Trophoblast cell (in vitro differentiated cells and primary cell): ENCODE measurements around the gene PALMD.

Experiments used
- DNase-seq, 2 donors: peaks; one replicate each; pipeline ENCODE4 v3.0.0-alpha.2; 2016
- H2AFZ ChIP-seq: 2 replicates; pipeline ENCODE4 v1.6.1; 2013; ENCODE audit warnings: low read length, moderate library complexity, mild to moderate bottlenecking; ENCODE audit not compliant: insufficient read depth, poor library complexity
- H2AK5ac ChIP-seq: 2 replicates; pipeline ENCODE4 v1.6.1; 2013; ENCODE audit warnings: mild to moderate bottlenecking, low read length
- H2BK120ac ChIP-seq: 2 replicates; pipeline ENCODE4 v1.6.1; 2013; ENCODE audit warnings: low read length, mild to moderate bottlenecking, moderate library complexity; ENCODE audit not compliant: insufficient read depth, poor library complexity
- H2BK12ac ChIP-seq: 2 replicates; pipeline ENCODE4 v1.6.1; 2013; ENCODE audit warnings: mild to moderate bottlenecking, low read length, moderate library complexity
- H2BK5ac ChIP-seq: 2 replicates; pipeline ENCODE4 v1.6.1; 2013; ENCODE audit warnings: low read length, low read depth, moderate library complexity, mild to moderate bottlenecking; ENCODE audit not compliant: poor library complexity
- H3K14ac ChIP-seq: 2 replicates; pipeline ENCODE4 v1.6.1; 2013; ENCODE audit warnings: mild to moderate bottlenecking, low read length
- H3K18ac ChIP-seq: 2 replicates; pipeline ENCODE4 v1.6.1; 2013; ENCODE audit warnings: mild to moderate bottlenecking, low read length
- H3K23ac ChIP-seq: 2 replicates; pipeline ENCODE4 v1.6.1; 2013; ENCODE audit warnings: low read length
- H3K27ac ChIP-seq: 2 replicates; pipeline ENCODE4 v1.5.1; 2013; ENCODE audit warnings: low read depth, mild to moderate bottlenecking, inconsistent platforms, low read length, moderate library complexity
- H3K27me3 ChIP-seq: 2 replicates; pipeline ENCODE4 v1.6.1; 2013; ENCODE audit warnings: inconsistent platforms, mild to moderate bottlenecking, low read length, moderate library complexity; ENCODE audit not compliant: insufficient read depth
- H3K36me3 ChIP-seq, 2 experiments: 1 replicate in 1 of 2; 2 replicates in 1 of 2; pipeline ENCODE4 v1.6.1; 2013; ENCODE audit warnings: low read length in 2 of 2, mild to moderate bottlenecking in 2 of 2, moderate library complexity in 1 of 2; ENCODE audit not compliant: insufficient read depth in 2 of 2, control insufficient read depth in 1 of 2
- H3K4ac ChIP-seq: 2 replicates; pipeline ENCODE4 v1.6.1; 2013; ENCODE audit warnings: low read depth, mild to moderate bottlenecking, low read length, moderate library complexity
- H3K4me1 ChIP-seq, 2 experiments: 1 replicate in 1 of 2; 2 replicates in 1 of 2; pipeline ENCODE4 v1.6.1; 2013; ENCODE audit warnings: low read length in 2 of 2, mild to moderate bottlenecking in 2 of 2, moderate library complexity in 1 of 2; ENCODE audit not compliant: insufficient read depth in 2 of 2, control insufficient read depth in 1 of 2
- H3K4me2 ChIP-seq: 2 replicates; pipeline ENCODE4 v1.6.1; 2013; ENCODE audit warnings: inconsistent platforms, mild to moderate bottlenecking, low read length, moderate library complexity
- H3K4me3 ChIP-seq: 2 replicates; pipeline ENCODE4 v1.5.1; 2013; ENCODE audit warnings: mild to moderate bottlenecking, low read depth, low read length, inconsistent platforms
- H3K79me1 ChIP-seq: one replicate; pipeline ENCODE4 v1.6.1; 2013; ENCODE audit warnings: low read length
- H3K79me2 ChIP-seq: 2 replicates; pipeline ENCODE4 v1.6.1; 2013; ENCODE audit warnings: low read length, mild to moderate bottlenecking; ENCODE audit not compliant: control insufficient read depth, insufficient read depth, poor library complexity
- H3K9ac ChIP-seq: 2 replicates; pipeline ENCODE4 v1.6.1; 2013; ENCODE audit warnings: mild to moderate bottlenecking, low read length
- H3K9me3 ChIP-seq: 2 replicates; pipeline ENCODE4 v1.6.1; 2013; ENCODE audit warnings: low read depth, mild to moderate bottlenecking, control low read depth, inconsistent platforms, low read length; ENCODE audit not compliant: insufficient read depth
- H4K12ac ChIP-seq: 2 replicates; pipeline ENCODE4 v1.6.1; 2013; ENCODE audit warnings: low read depth, mild to moderate bottlenecking, low read length, moderate library complexity
- H4K8ac ChIP-seq: 2 replicates; pipeline ENCODE4 v1.6.1; 2013; ENCODE audit warnings: low read depth, mild to moderate bottlenecking, low read length, moderate library complexity
- H4K91ac ChIP-seq: one replicate; pipeline ENCODE4 v1.6.1; 2013; ENCODE audit warnings: low read depth, mild to moderate bottlenecking, low read length, moderate library complexity
- WGBS: extraction: QIAGEN DNeasy Blood & Tissue Kit; methylation state at CpG from one replicate; pipeline ENCODE4 v1.1.7; 2013; ENCODE audit warnings: missing lambda C conversion rate; ENCODE audit not compliant: insufficient read length, insufficient coverage; ENCODE audit errors: extremely low coverage; 5-methylcytosine and 5-hydroxymethylcytosine counted together

Gene PALMD

GRCh38 chr1:99636647-99637175, 9.2 kb upstream of the PALMD start:
- H3K36me3 ChIP-seq: no peaks in the 10 kb centered on the region
- no peak overlapping the region for H2AFZ ChIP-seq
- H4K12ac ChIP-seq: no peak overlapping the region
- H3K23ac ChIP-seq: no peak overlapping the region
- H3K79me1 ChIP-seq: no peaks in the 10 kb centered on the region
- H2AK5ac ChIP-seq: no peak overlapping the region
- no peak for DNase-seq
- H2BK12ac ChIP-seq: no peak overlapping the region
- H3K18ac ChIP-seq: no peak overlapping the region
- no peak overlapping the region for H3K4me3 ChIP-seq
- no peaks in the 10 kb centered on the region for H3K9me3 ChIP-seq
- H2BK5ac ChIP-seq: no peak overlapping the region
- H3K4ac ChIP-seq: no peak overlapping the region
- no peak overlapping the region for H2BK120ac ChIP-seq
- no peaks in the 10 kb centered on the region for H3K79me2 ChIP-seq
- H3K27ac ChIP-seq: no peak overlapping the region
- H4K91ac ChIP-seq: no peak overlapping the region
- H3K4me2 ChIP-seq: no peak overlapping the region
- H3K14ac ChIP-seq: no peak overlapping the region
- H4K8ac ChIP-seq: no peak overlapping the region
- no peaks in the 10 kb centered on the region for H3K27me3 ChIP-seq
- WGBS: no CpG with 5 or more reads among the region's 2 CpGs
- H3K4me1 ChIP-seq: no peaks in the 10 kb centered on the region
- no peak overlapping the region for H3K9ac ChIP-seq

- Histone ChIP-seq H3K4me2 (no peak overlapping the region), H3K14ac (no peak overlapping the region), H3K4me1 (no peaks in the 10 kb centered on the region), H3K4me3 (no peak overlapping the region), H3K9ac (no peak overlapping the region), H3K27me3 (no peaks in the 10 kb centered on the region), H3K79me1 (no peaks in the 10 kb centered on the region), H3K36me3 (no peaks in the 10 kb centered on the region), H2AK5ac (no peak overlapping the region), H3K27ac (no peak overlapping the region), H4K8ac (no peak overlapping the region), H3K18ac (no peak overlapping the region), H3K23ac (no peak overlapping the region), H2BK120ac (no peak overlapping the region), H3K4ac (no peak overlapping the region), H4K91ac (no peak overlapping the region), H3K79me2 (no peaks in the 10 kb centered on the region), H2AFZ (no peak overlapping the region), H2BK5ac (no peak overlapping the region), H4K12ac (no peak overlapping the region), H2BK12ac (no peak overlapping the region), H3K9me3 (no peaks in the 10 kb centered on the region)
- no CpG with 5 or more reads among the region's 3 CpGs for WGBS
- DNase-seq: no peak
These were observed 7.1 kb upstream of the PALMD start for GRCh38 chr1:99638853-99639252.

GRCh38 chr1:99639408-99639807, 6.5 kb upstream of the PALMD start:
- DNase-seq: no peak
- H2BK120ac ChIP-seq: no peak overlapping the region
- H3K4me2 ChIP-seq: no peak overlapping the region
- no peaks in the 10 kb centered on the region for H3K36me3 ChIP-seq
- no peaks in the 10 kb centered on the region for H3K27me3 ChIP-seq
- H3K18ac ChIP-seq: no peak overlapping the region
- H2BK5ac ChIP-seq: no peak overlapping the region
- no peak overlapping the region for H3K4me3 ChIP-seq
- no peak overlapping the region for H3K27ac ChIP-seq
- no peaks in the 10 kb centered on the region for H3K79me1 ChIP-seq
- no peak overlapping the region for H4K12ac ChIP-seq
- H2AFZ ChIP-seq: no peak overlapping the region
- no peak overlapping the region for H3K9ac ChIP-seq
- no peak overlapping the region for H4K91ac ChIP-seq
- H3K23ac ChIP-seq: no peak overlapping the region
- H3K4me1 ChIP-seq: no peaks in the 10 kb centered on the region
- no peak overlapping the region for H3K14ac ChIP-seq
- no peak overlapping the region for H2BK12ac ChIP-seq
- no peak overlapping the region for H3K4ac ChIP-seq
- H3K79me2 ChIP-seq: no peaks in the 10 kb centered on the region
- no peaks in the 10 kb centered on the region for H3K9me3 ChIP-seq
- no peak overlapping the region for H4K8ac ChIP-seq
- no peak overlapping the region for H2AK5ac ChIP-seq

GRCh38 chr1:99639945-99640344, 6.0 kb upstream of the PALMD start:
- H3K36me3 ChIP-seq: no peaks in the 10 kb centered on the region
- H3K4me2 ChIP-seq: no peak overlapping the region
- no peak overlapping the region for H3K18ac ChIP-seq
- no peak overlapping the region for H4K91ac ChIP-seq
- no peaks in the 10 kb centered on the region for H3K4me1 ChIP-seq
- no peak for DNase-seq
- no peak overlapping the region for H3K14ac ChIP-seq
- no peak overlapping the region for H3K27ac ChIP-seq
- H3K23ac ChIP-seq: no peak overlapping the region
- no peak overlapping the region for H2AK5ac ChIP-seq
- no peaks in the 10 kb centered on the region for H3K9me3 ChIP-seq
- H2BK5ac ChIP-seq: no peak overlapping the region
- H2BK120ac ChIP-seq: no peak overlapping the region
- no peaks in the 10 kb centered on the region for H3K27me3 ChIP-seq
- H2AFZ ChIP-seq: no peak overlapping the region
- no peaks in the 10 kb centered on the region for H3K79me1 ChIP-seq
- H3K9ac ChIP-seq: no peak overlapping the region
- no peak overlapping the region for H2BK12ac ChIP-seq
- no peak overlapping the region for H3K4me3 ChIP-seq
- no peak overlapping the region for H4K8ac ChIP-seq
- H3K4ac ChIP-seq: no peak overlapping the region
- H3K79me2 ChIP-seq: no peaks in the 10 kb centered on the region
- no peak overlapping the region for H4K12ac ChIP-seq

- no peak overlapping the region for H2BK120ac ChIP-seq
- no peak overlapping the region for H3K14ac ChIP-seq
- no peaks in the 10 kb centered on the region for H3K9me3 ChIP-seq
- no peaks in the 10 kb centered on the region for H3K79me2 ChIP-seq
- H4K8ac ChIP-seq: no peak overlapping the region
- H3K4me2 ChIP-seq: no peak overlapping the region
- H3K4ac ChIP-seq: no peak overlapping the region
- no peak overlapping the region for H2AFZ ChIP-seq
- H3K9ac ChIP-seq: no peak overlapping the region
- no peak overlapping the region for H2AK5ac ChIP-seq
- no peaks in the 10 kb centered on the region for H3K36me3 ChIP-seq
- peaks cover 0 to 2% of the 10 kb centered on the region in 2 experiments for H3K4me1 ChIP-seq
- H2BK12ac ChIP-seq: no peak overlapping the region
- no peak for DNase-seq
- no peaks in the 10 kb centered on the region for H3K27me3 ChIP-seq
- H3K23ac ChIP-seq: no peak overlapping the region
- H3K18ac ChIP-seq: no peak overlapping the region
- no peak overlapping the region for H3K4me3 ChIP-seq
- H4K91ac ChIP-seq: no peak overlapping the region
- H3K27ac ChIP-seq: no peak overlapping the region
- H2BK5ac ChIP-seq: no peak overlapping the region
- H3K79me1 ChIP-seq: no peaks in the 10 kb centered on the region
- H4K12ac ChIP-seq: no peak overlapping the region
These were observed 5.2 kb upstream of the PALMD start for GRCh38 chr1:99640672-99641071.
